Cardiac muscle cell (in vitro differentiated cells and primary cell): Measurements from ENCODE around the gene TMEM255B. TPM values are rescaled to one million over a fixed set of nuclear protein-coding genes. Genes with fewer than 3 reads are reported as not detected.

Source experiments
- DNase-seq, 2 donors: peaks; one replicate each; pipeline versions ENCODE4 v3.0.0 to v3.0.0-alpha.2; 2010 to 2017; ENCODE audit warnings: low read depth in 1 of 2, low spot score in 1 of 2
- H3K27ac ChIP-seq: fragments of 200-600 bp; sonication (generic); 2 replicates; pipeline ENCODE4 v1.5.1; 2016
- H3K27me3 ChIP-seq: fragments of 200-600 bp; sonication (generic); 2 replicates; pipeline ENCODE4 v1.6.0; 2016; ENCODE audit warnings: control low read depth
- H3K36me3 ChIP-seq: fragments of 200-600 bp; sonication (generic); 2 replicates; pipeline ENCODE4 v1.5.1; 2016; ENCODE audit warnings: control low read depth
- H3K4me1 ChIP-seq: fragments of 200-600 bp; sonication (generic); 2 replicates; pipeline ENCODE4 v1.8.1; 2017; ENCODE audit warnings: low read depth, mild to moderate bottlenecking, mixed run types
- H3K4me3 ChIP-seq: fragments of 200-600 bp; sonication (generic); 2 replicates; pipeline ENCODE4 v1.5.1; 2016; ENCODE audit warnings: mild to moderate bottlenecking
- H3K9me3 ChIP-seq: fragments of 200-600 bp; sonication (generic); 2 replicates; pipeline ENCODE4 v1.5.1; 2017; ENCODE audit warnings: low read depth, mild to moderate bottlenecking, control low read depth
- CTCF ChIP-seq: IDR thresholded peaks from 2 replicates; pipeline ENCODE4 v1.5.1; 2012; ENCODE audit warnings: low read depth, mild to moderate bottlenecking, low read length
- polyA plus RNA-seq: library from polyadenylated mRNA; unstranded; fragments of >200 nt; fragmentation: Nextera tagmentation; extraction: Ambion mirVana; gene quantifications from 2 replicates; pipeline ENCODE4 v1.2.1, GENCODE V29; 2016
- total RNA-seq: library from RNA; depleted of rRNA; stranded (reverse); fragments of >200 nt; gene quantifications from 2 replicates; pipeline ENCODE4 v1.2.3, GENCODE V29; 2016

The TMEM255B gene
- total and polyA plus RNA-seq, 2 experiments from 2014 or later = 0.17 TPM; not detected in 1

- TF ChIP-seq CTCF = no peak
- Histone ChIP-seq H3K27me3 (no peaks in the 10 kb centered on the region), H3K9me3 (no peaks in the 10 kb centered on the region), H3K4me3 (no peak overlapping the region), H3K27ac (no peak overlapping the region), H3K36me3 (no peaks in the 10 kb centered on the region), H3K4me1 (no peaks in the 10 kb centered on the region)
- no peak for DNase-seq
These were observed 24.2 kb upstream of the TMEM255B start for GRCh38 chr13:113734826-113735125.

- Histone ChIP-seq H3K4me1 (no peaks in the 10 kb centered on the region), H3K36me3 (no peaks in the 10 kb centered on the region), H3K27ac (no peak overlapping the region), H3K9me3 (no peaks in the 10 kb centered on the region), H3K27me3 (no peaks in the 10 kb centered on the region), H3K4me3 (no peak overlapping the region)
- DNase-seq = no peak
- no peak for TF ChIP-seq CTCF
These were observed 23.8 kb upstream of the TMEM255B start for GRCh38 chr13:113735194-113735593.

GRCh38 chr13:113735750-113736149, 23.3 kb upstream of the TMEM255B start:
- Histone ChIP-seq H3K36me3 (no peaks in the 10 kb centered on the region), H3K27me3 (no peaks in the 10 kb centered on the region), H3K4me1 (no peaks in the 10 kb centered on the region), H3K27ac (no peak overlapping the region), H3K9me3 (no peaks in the 10 kb centered on the region), H3K4me3 (no peak overlapping the region)
- no peak for DNase-seq
- TF ChIP-seq CTCF = no peak

- Histone ChIP-seq H3K9me3 (no peaks in the 10 kb centered on the region), H3K36me3 (no peaks in the 10 kb centered on the region), H3K27ac (no peak overlapping the region), H3K4me1 (no peaks in the 10 kb centered on the region), H3K27me3 (no peaks in the 10 kb centered on the region), H3K4me3 (no peak overlapping the region)
- TF ChIP-seq CTCF = no peak
- DNase-seq = no peak
These were observed 22.7 kb upstream of the TMEM255B start for GRCh38 chr13:113736258-113736731.

- Histone ChIP-seq H3K4me3 (no peak overlapping the region), H3K27me3 (no peaks in the 10 kb centered on the region), H3K9me3 (no peaks in the 10 kb centered on the region), H3K36me3 (no peaks in the 10 kb centered on the region), H3K4me1 (no peaks in the 10 kb centered on the region), H3K27ac (no peak overlapping the region)
- no peak for TF ChIP-seq CTCF
- DNase-seq = no peak
These were observed 21.2 kb upstream of the TMEM255B start for GRCh38 chr13:113737803-113738202.
